OCI-M1 (cell line): ENCODE data around the gene QTRT2.
A peak's percentile ranks its signal among the peaks of the same experiment; 100 is the strongest.

Source experiments
- DNase-seq: peaks from one replicate; lab custom pipeline; 2025; lab: John Stamatoyannopoulos, UW

Gene QTRT2

GRCh38 chr3:114056130-114057010, at the start of gene QTRT2, which contains the start of gene CCDC191:
Gene QTRT2, plus strand, starts transcription at chr3:114056737. Its CDS starts 8,521 bp downstream, at chr3:114065258.
Gene CCDC191, minus strand, starts transcription at chr3:114056526. Its CDS starts 60 bp downstream, at chr3:114056466.
- peak; percentile 99 for DNase-seq

GRCh38 chr3:114011059-114011797, 45.3 kb upstream of the QTRT2 start:
- DNase-seq, result peak; percentile 17

GRCh38 chr3:114014211-114014610, 42.3 kb upstream of the QTRT2 start:
- DNase-seq, result no peak

GRCh38 chr3:114019486-114019885, 37.1 kb upstream of the QTRT2 start:
- DNase-seq, result no peak

GRCh38 chr3:114020907-114021306, 35.6 kb upstream of the QTRT2 start:
- no peak for DNase-seq

GRCh38 chr3:114022145-114022802, 34.3 kb upstream of the QTRT2 start:
- peak; percentile 16 for DNase-seq

GRCh38 chr3:114025451-114025850, 31.1 kb upstream of the QTRT2 start:
- DNase-seq, result no peak

GRCh38 chr3:114026331-114026730, 30.2 kb upstream of the QTRT2 start:
- DNase-seq, result no peak

- no peak for DNase-seq
Measured at GRCh38 chr3:114033721-114034120, 22.8 kb upstream of the QTRT2 start.

- DNase-seq, result peak; percentile 56
Measured at GRCh38 chr3:114034211-114034610, 22.3 kb upstream of the QTRT2 start.

- DNase-seq, result peak; percentile 87
Measured at GRCh38 chr3:114034787-114035545, 21.6 kb upstream of the QTRT2 start.

GRCh38 chr3:114035896-114036295, 20.6 kb upstream of the QTRT2 start:
- no peak for DNase-seq

- no peak for DNase-seq
Measured at GRCh38 chr3:114043205-114043604, 13.3 kb upstream of the QTRT2 start.

- no peak for DNase-seq
Measured at GRCh38 chr3:114052216-114052615, 4.3 kb upstream of the QTRT2 start.

GRCh38 chr3:114057011-114057347, 442 bp downstream of the QTRT2 start:
- DNase-seq, result peak; percentile 51

GRCh38 chr3:114058646-114059045, 2.1 kb downstream of the QTRT2 start:
- DNase-seq, result no peak

GRCh38 chr3:114060906-114061655, 4.5 kb downstream of the QTRT2 start:
- no peak for DNase-seq

GRCh38 chr3:114067804-114068203, 11.3 kb downstream of the QTRT2 start:
- no peak for DNase-seq

- no peak for DNase-seq
Measured at GRCh38 chr3:114068336-114068735, 11.8 kb downstream of the QTRT2 start.

- no peak for DNase-seq
Measured at GRCh38 chr3:114071786-114072185, 15.2 kb downstream of the QTRT2 start.

GRCh38 chr3:114076711-114077110, 20.2 kb downstream of the QTRT2 start:
- no peak for DNase-seq
